WTC11 (cell line): ENCODE data around the gene DEFB114.

ENCODE experiments used
- CREM ChIP-seq: sonication (generic); formaldehyde crosslinking; IDR thresholded peaks from 2 replicates; pipeline ENCODE4 v1.8.1; 2022; ENCODE audit warnings: mild to moderate bottlenecking, missing genetic modification reagents, moderate library complexity
- ESRRA ChIP-seq: sonication (generic); formaldehyde crosslinking; IDR thresholded peaks from 2 replicates; pipeline ENCODE4 v1.8.1; 2022; ENCODE audit warnings: mild to moderate bottlenecking, missing genetic modification reagents, borderline replicate concordance
- JUN ChIP-seq: sonication (generic); formaldehyde crosslinking; IDR thresholded peaks from 2 replicates; pipeline ENCODE4 v1.8.0; 2023; ENCODE audit warnings: mild to moderate bottlenecking, missing genetic modification reagents
- NR3C1 ChIP-seq: sonication (generic); formaldehyde crosslinking; conservative IDR thresholded peaks from 2 replicates; pipeline ENCODE4 v1.8.1; 2023; ENCODE audit warnings: low read depth, mild to moderate bottlenecking, missing genetic modification reagents
- RELA ChIP-seq: sonication (generic); formaldehyde crosslinking; IDR thresholded peaks from 2 replicates; pipeline ENCODE4 v1.8.1; 2022; ENCODE audit warnings: missing genetic modification reagents, mild to moderate bottlenecking, borderline replicate concordance
- TF ChIP-seq, protein P1 (sequence below): sonication (generic); formaldehyde crosslinking; conservative IDR thresholded peaks from 2 replicates; pipeline ENCODE4 v1.8.1; 2022; ENCODE audit warnings: mild to moderate bottlenecking, missing genetic modification reagents
- TF ChIP-seq, protein P2 (sequence below): fragments of 200-600 bp; IDR thresholded peaks from 2 replicates; pipeline ENCODE4 v1.8.0; 2022; ENCODE audit warnings: antibody characterized with exemption

DNA sequence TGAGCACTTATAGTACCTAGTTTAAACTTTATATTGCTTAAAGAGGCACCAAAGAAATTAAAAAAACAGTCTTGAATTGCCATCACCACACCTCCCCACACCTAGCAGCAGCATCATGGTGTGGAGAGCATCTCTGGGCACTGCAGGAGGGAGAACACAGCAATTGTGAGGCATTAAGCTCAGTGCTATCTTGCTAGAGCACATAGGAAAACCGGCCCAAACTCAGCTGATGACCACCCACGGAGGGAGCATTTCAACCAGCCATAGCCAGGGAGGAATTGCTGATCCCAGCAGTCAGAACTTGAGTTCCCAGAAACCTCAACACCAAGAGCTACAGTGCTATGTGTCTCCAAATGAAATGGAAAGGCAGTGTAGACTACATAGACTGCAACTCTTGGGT lies 24.9 kb upstream of the DEFB114 start:
- TF ChIP-seq, protein P1, sequence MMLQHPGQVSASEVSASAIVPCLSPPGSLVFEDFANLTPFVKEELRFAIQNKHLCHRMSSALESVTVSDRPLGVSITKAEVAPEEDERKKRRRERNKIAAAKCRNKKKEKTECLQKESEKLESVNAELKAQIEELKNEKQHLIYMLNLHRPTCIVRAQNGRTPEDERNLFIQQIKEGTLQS: no peak
- TF ChIP-seq ESRRA (CRISPR knock-in tag) (no peak), CREM (CRISPR knock-in tag) (no peak), NR3C1 (CRISPR knock-in tag) (no peak), RELA (CRISPR knock-in tag) (no peak), JUN (CRISPR knock-in tag) (no peak)
- TF ChIP-seq, protein P2, sequence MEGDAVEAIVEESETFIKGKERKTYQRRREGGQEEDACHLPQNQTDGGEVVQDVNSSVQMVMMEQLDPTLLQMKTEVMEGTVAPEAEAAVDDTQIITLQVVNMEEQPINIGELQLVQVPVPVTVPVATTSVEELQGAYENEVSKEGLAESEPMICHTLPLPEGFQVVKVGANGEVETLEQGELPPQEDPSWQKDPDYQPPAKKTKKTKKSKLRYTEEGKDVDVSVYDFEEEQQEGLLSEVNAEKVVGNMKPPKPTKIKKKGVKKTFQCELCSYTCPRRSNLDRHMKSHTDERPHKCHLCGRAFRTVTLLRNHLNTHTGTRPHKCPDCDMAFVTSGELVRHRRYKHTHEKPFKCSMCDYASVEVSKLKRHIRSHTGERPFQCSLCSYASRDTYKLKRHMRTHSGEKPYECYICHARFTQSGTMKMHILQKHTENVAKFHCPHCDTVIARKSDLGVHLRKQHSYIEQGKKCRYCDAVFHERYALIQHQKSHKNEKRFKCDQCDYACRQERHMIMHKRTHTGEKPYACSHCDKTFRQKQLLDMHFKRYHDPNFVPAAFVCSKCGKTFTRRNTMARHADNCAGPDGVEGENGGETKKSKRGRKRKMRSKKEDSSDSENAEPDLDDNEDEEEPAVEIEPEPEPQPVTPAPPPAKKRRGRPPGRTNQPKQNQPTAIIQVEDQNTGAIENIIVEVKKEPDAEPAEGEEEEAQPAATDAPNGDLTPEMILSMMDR: no peak
